Naive thymus-derived CD8-positive, alpha-beta T cell (primary cell): ENCODE results near the gene YEATS4. TPM values are rescaled to one million over a fixed set of nuclear protein-coding genes. Genes with fewer than 3 reads are reported as not detected.

ENCODE experiments used
- ATAC-seq, 2 donors: fragments of 150-1000 bp; cut with Tn5 transposase in 1 of 2; sonication (Bioruptor Pico), chemical (Tn5 transposase) in 1 of 2; 1 replicate in 1 of 2; 2 replicates in 1 of 2; pipeline ENCODE4 v1.10.0; 2021; ENCODE audit warnings: mild to moderate bottlenecking in 2 of 2, moderate library complexity in 2 of 2
- POLR2A ChIA-PET: fragments of 350-600 bp; sonication (Branson Sonifier 250); formaldehyde crosslinking; loops from one replicate; lab custom pipeline; 2021; ENCODE audit warnings: antibody characterized with exemption; lab: Charles Lee
- DNase-seq, 10 donors: peaks; one replicate each; pipeline versions ENCODE4 v3.0.0 to v3.0.0-alpha.2; 2020 to 2022
- H3K27ac Mint-ChIP-seq, 10 donors: one replicate each; pipeline ENCODE4 v1.8.0; 2020 to 2022; ENCODE audit warnings: mild to moderate bottlenecking in 10 of 10, mixed read lengths in 10 of 10, moderate library complexity in 4 of 10, inconsistent platforms in 1 of 10
- H3K27me3 Mint-ChIP-seq, 5 donors: one replicate each; pipeline ENCODE4 v1.8.0; 2021 to 2022; ENCODE audit warnings: mixed read lengths in 5 of 5
- H3K36me3 Mint-ChIP-seq, 3 donors: one replicate each; pipeline ENCODE4 v1.8.0; 2020 to 2022; ENCODE audit warnings: mixed read lengths in 3 of 3, mild to moderate bottlenecking in 2 of 3, inconsistent platforms in 1 of 3
- H3K4me1 Mint-ChIP-seq, 4 donors: one replicate each; pipeline ENCODE4 v1.8.0; 2021 to 2022; ENCODE audit warnings: mixed read lengths in 4 of 4
- H3K4me3 Mint-ChIP-seq, 10 donors: one replicate each; pipeline ENCODE4 v1.8.0; 2020 to 2022; ENCODE audit warnings: mild to moderate bottlenecking in 10 of 10, mixed read lengths in 10 of 10, moderate library complexity in 6 of 10, inconsistent platforms in 1 of 10
- H3K9me3 Mint-ChIP-seq, 9 donors: one replicate each; pipeline ENCODE4 v1.8.0; 2020 to 2022; ENCODE audit warnings: mixed read lengths in 9 of 9, mild to moderate bottlenecking in 3 of 9, inconsistent platforms in 1 of 9, moderate library complexity in 1 of 9
- polyA plus RNA-seq, 3 donors: library from polyadenylated mRNA; unstranded; fragments of 300-500 nt; fragmentation: Illumina TruSeq; gene quantifications; one replicate each; pipeline ENCODE4 v1.2.3, GENCODE V29; 2021
- total RNA-seq, 8 experiments: library from RNA in 2 of 8; stranded (reverse) in 2 of 8; gene quantifications; one replicate each; pipeline ENCODE4 v1.2.3 and lab custom pipeline; 2021 to 2026

YEATS4 gene
- total and polyA plus RNA-seq, 5 experiments from 2014 or later: 18.0 to 66.4 (median 50.9) TPM

- Mint-ChIP-seq H3K4me1 (peaks cover 24 to 57% (median 50%) of the 10 kb centered on the region in 4 donors), H3K9me3 (no peaks in the 10 kb centered on the region), H3K36me3 (peaks cover 0 to 6% (median 3%) of the 10 kb centered on the region in 3 donors), H3K27ac (peak overlapping the region; percentile 94 to 99 (median 98)), H3K4me3 (peak overlapping the region; percentile 67 to 96 (median 94)), H3K27me3 (no peaks in the 10 kb centered on the region)
- POLR2A ChIA-PET: interaction anchor here (1.0 to 4.3 kb wide), 11 partner anchors 8 to 408 kb away, joined by 3 to 58 read pairs (median 15); partner anchors contain the start of genes CCT2, CPSF6, FRS2 and YEATS4
- ATAC-seq (no peak), DNase-seq (no peak)
These were observed 28.0 kb upstream of the YEATS4 start for GRCh38 chr12:69331519-69331908.

GRCh38 chr12:69331909-69332684 lies 27.4 kb upstream of the YEATS4 start:
- no peak for ATAC-seq
- no peak for DNase-seq
- POLR2A ChIA-PET: interaction anchor here (0.6 to 4.3 kb wide), 9 partner anchors 15 to 408 kb away, joined by 3 to 58 read pairs (median 17); partner anchors contain the start of genes CCT2, CPSF6, FRS2 and YEATS4
- Mint-ChIP-seq H3K27ac (peak overlapping the region; percentile 94 to 99 (median 98)), H3K27me3 (no peaks in the 10 kb centered on the region), H3K4me1 (peaks cover 24 to 57% (median 50%) of the 10 kb centered on the region in 4 donors), H3K36me3 (peaks cover 0 to 2% (median 0%) of the 10 kb centered on the region in 3 donors), H3K4me3 (peak overlapping the region; percentile 67 to 96 (median 94)), H3K9me3 (no peaks in the 10 kb centered on the region)

GRCh38 chr12:69332815-69333358 lies 26.7 kb upstream of the YEATS4 start:
- POLR2A ChIA-PET: interaction anchor here (0.6 to 4.3 kb wide), 4 partner anchors 26 to 253 kb away, joined by 3 to 58 read pairs (median 20); partner anchors contain the start of genes CCT2 and YEATS4
- DNase-seq: no peak
- H3K27me3 Mint-ChIP-seq: no peaks in the 10 kb centered on the region
- H3K4me1 Mint-ChIP-seq: peaks cover 24 to 61% (median 50%) of the 10 kb centered on the region in 4 donors
- no peaks in the 10 kb centered on the region for H3K9me3 Mint-ChIP-seq
- peak overlapping the region; percentile 92 to 99 (median 96) for H3K27ac Mint-ChIP-seq
- no peaks in the 10 kb centered on the region for H3K36me3 Mint-ChIP-seq
- ATAC-seq: no peak
- H3K4me3 Mint-ChIP-seq: peak overlapping the region in 9 of 10 donors; percentile 46 to 96 (median 74)

DNA sequence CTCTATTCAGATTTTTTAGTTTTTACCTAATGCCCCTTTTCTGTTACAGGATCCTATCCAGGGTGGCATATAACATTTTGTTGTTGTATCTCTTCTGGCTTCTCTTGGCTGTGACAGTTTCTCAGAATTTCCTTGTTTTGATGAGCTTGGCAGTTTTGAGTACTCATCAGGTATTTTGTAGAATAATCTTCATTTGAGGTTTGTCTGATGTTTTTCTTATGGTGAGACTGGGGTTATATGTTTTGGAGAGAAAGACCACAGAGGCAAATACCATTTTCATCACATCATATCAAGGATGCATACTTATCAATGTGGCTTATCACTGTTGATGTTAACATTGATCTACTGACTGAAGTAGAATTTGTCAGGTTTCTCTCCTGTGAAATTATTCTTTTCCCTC lies 25.4 kb upstream of the YEATS4 start:
- Mint-ChIP-seq H3K9me3 (no peaks in the 10 kb centered on the region), H3K4me3 (peak overlapping the region in 8 of 10 donors; percentile 28 to 72 (median 64)), H3K27ac (peak overlapping the region; percentile 27 to 94 (median 71)), H3K36me3 (no peaks in the 10 kb centered on the region), H3K4me1 (peaks cover 21 to 56% (median 44%) of the 10 kb centered on the region in 4 donors), H3K27me3 (no peaks in the 10 kb centered on the region)
- peak in 3 of 10 donors; percentile 29 to 57 (median 55) for DNase-seq
- POLR2A ChIA-PET: interaction anchor here (0.6 to 1.0 kb wide), 2 partner anchors 13 to 94 kb away, joined by 3 to 4 read pairs; partner anchors contain the start of gene CPSF6
- peak in 1 of 2 donors; percentile 31 for ATAC-seq

- DNase-seq: no peak
- no peak for ATAC-seq
- Mint-ChIP-seq H3K9me3 (no peaks in the 10 kb centered on the region), H3K27me3 (peaks cover 0 to 5% (median 0%) of the 10 kb centered on the region in 5 donors), H3K36me3 (no peaks in the 10 kb centered on the region), H3K4me3 (no peak overlapping the region), H3K4me1 (peaks cover 13 to 33% (median 24%) of the 10 kb centered on the region in 4 donors), H3K27ac (peak overlapping the region in 1 of 10 donors; percentile 37)
- POLR2A ChIA-PET: no interaction called here
These were observed 22.0 kb upstream of the YEATS4 start for GRCh38 chr12:69337311-69338090.

- ATAC-seq (no peak), DNase-seq (no peak)
- peak overlapping the region in 3 of 10 donors; percentile 21 to 37 (median 22) for H3K27ac Mint-ChIP-seq
- peaks cover 7 to 26% (median 16%) of the 10 kb centered on the region in 4 donors for H3K4me1 Mint-ChIP-seq
- no peaks in the 10 kb centered on the region for H3K36me3 Mint-ChIP-seq
- H3K9me3 Mint-ChIP-seq: no peaks in the 10 kb centered on the region
- H3K27me3 Mint-ChIP-seq: peaks cover 0 to 7% (median 0%) of the 10 kb centered on the region in 5 donors
- POLR2A ChIA-PET: no interaction called here
- H3K4me3 Mint-ChIP-seq: no peak overlapping the region
These were observed 21.3 kb upstream of the YEATS4 start for GRCh38 chr12:69338120-69338859.

DNA sequence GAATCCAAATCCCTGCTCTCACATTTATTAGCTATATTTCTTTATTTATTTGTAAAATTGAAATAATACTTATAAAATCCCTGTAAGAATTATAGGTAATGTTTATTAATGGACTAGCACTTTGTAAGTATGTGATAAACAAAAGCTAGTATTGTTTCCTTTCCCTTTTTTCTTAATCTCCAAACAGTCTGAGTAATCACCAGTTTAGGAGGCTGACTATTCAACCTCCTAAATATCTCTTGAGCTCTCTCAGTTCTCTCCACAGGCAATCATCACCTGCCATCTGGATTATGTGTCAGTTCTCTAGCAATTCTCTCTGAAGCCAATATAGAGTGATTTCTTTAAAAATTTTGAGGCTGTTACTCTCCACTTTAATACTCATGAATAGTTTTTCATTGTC lies 20.6 kb upstream of the YEATS4 start:
- no peak overlapping the region for H3K4me3 Mint-ChIP-seq
- ATAC-seq: no peak
- peaks cover 0 to 7% (median 0%) of the 10 kb centered on the region in 5 donors for H3K27me3 Mint-ChIP-seq
- no peaks in the 10 kb centered on the region for H3K36me3 Mint-ChIP-seq
- H3K4me1 Mint-ChIP-seq: peaks cover 7 to 25% (median 13%) of the 10 kb centered on the region in 4 donors
- DNase-seq: no peak
- no peak overlapping the region for H3K27ac Mint-ChIP-seq
- no peaks in the 10 kb centered on the region for H3K9me3 Mint-ChIP-seq
- POLR2A ChIA-PET: interaction anchor here (2.3 kb wide), 1 partner anchor 8 kb away, joined by 10 read pairs; no protein-coding TSS in a partner anchor

- POLR2A ChIA-PET: interaction anchor here (2.3 kb wide), 1 partner anchor 10 kb away, joined by 10 read pairs; no protein-coding TSS in a partner anchor
- no peak overlapping the region for H3K4me3 Mint-ChIP-seq
- H3K4me1 Mint-ChIP-seq: peaks cover 1 to 14% (median 3%) of the 10 kb centered on the region in 4 donors
- no peaks in the 10 kb centered on the region for H3K36me3 Mint-ChIP-seq
- peak overlapping the region in 1 of 10 donors; percentile 41 for H3K27ac Mint-ChIP-seq
- no peaks in the 10 kb centered on the region for H3K9me3 Mint-ChIP-seq
- ATAC-seq (no peak), DNase-seq (no peak)
- H3K27me3 Mint-ChIP-seq: peaks cover 0 to 7% (median 0%) of the 10 kb centered on the region in 5 donors
These were observed 19.5 kb upstream of the YEATS4 start for GRCh38 chr12:69339999-69340398.

DNA sequence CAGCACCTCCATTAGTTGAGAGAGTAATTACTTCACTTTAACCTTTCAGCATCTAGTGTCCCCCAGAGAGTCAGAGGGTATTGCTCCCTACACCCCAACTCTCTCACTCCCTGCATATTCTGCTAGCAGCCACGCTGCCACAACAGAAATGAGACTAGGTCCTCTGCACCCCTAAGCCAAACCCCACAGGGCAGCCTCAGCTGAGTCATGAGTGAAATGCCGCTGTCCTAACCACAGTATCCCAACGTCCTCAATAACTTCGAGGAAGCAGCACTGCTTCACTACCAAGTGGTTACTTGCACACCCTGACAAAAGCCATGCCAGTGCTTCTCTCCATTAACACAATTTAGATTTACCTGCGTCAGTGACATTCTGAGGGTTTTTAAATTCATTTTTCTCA lies 18.2 kb upstream of the YEATS4 start:
- Mint-ChIP-seq H3K4me1 (peaks cover 0 to 13% (median 0%) of the 10 kb centered on the region in 4 donors), H3K9me3 (no peaks in the 10 kb centered on the region), H3K4me3 (no peak overlapping the region), H3K36me3 (no peaks in the 10 kb centered on the region), H3K27me3 (peaks cover 0 to 7% (median 0%) of the 10 kb centered on the region in 5 donors), H3K27ac (no peak overlapping the region)
- ATAC-seq (no peak), DNase-seq (no peak)
- POLR2A ChIA-PET: interaction anchor here (0.6 kb wide), 1 partner anchor 214 kb away, joined by 3 read pairs; no protein-coding TSS in a partner anchor

GRCh38 chr12:69342421-69342820 lies 17.1 kb upstream of the YEATS4 start:
- no peak overlapping the region for H3K27ac Mint-ChIP-seq
- ATAC-seq (no peak), DNase-seq (no peak)
- H3K36me3 Mint-ChIP-seq: no peaks in the 10 kb centered on the region
- peaks cover 0 to 13% (median 0%) of the 10 kb centered on the region in 4 donors for H3K4me1 Mint-ChIP-seq
- peaks cover 0 to 7% (median 0%) of the 10 kb centered on the region in 5 donors for H3K27me3 Mint-ChIP-seq
- H3K9me3 Mint-ChIP-seq: no peaks in the 10 kb centered on the region
- no peak overlapping the region for H3K4me3 Mint-ChIP-seq
- POLR2A ChIA-PET: interaction anchor here (0.6 kb wide), 1 partner anchor 23 kb away, joined by 3 read pairs; no protein-coding TSS in a partner anchor

- Mint-ChIP-seq H3K4me1 (peaks cover 0 to 12% (median 3%) of the 10 kb centered on the region in 4 donors), H3K27ac (peak overlapping the region in 1 of 10 donors; percentile 2), H3K4me3 (no peak overlapping the region), H3K27me3 (peaks cover 0 to 7% (median 0%) of the 10 kb centered on the region in 5 donors), H3K36me3 (no peaks in the 10 kb centered on the region), H3K9me3 (no peaks in the 10 kb centered on the region)
- DNase-seq: no peak
- POLR2A ChIA-PET: no interaction called here
- no peak for ATAC-seq
These were observed 16.2 kb upstream of the YEATS4 start for GRCh38 chr12:69343357-69343756.
